Brain microvascular endothelial cell (primary cell): ENCODE measurements around the gene STK16.

Source experiments
- DNase-seq: peaks from one replicate; pipeline ENCODE4 v3.0.0-alpha.2; 2020
- H3K27ac ChIP-seq: fragments of 250-450 bp; sonication (Bioruptor Pico); 2 replicates; pipeline ENCODE4 v1.5.1; 2020; ENCODE audit warnings: mild to moderate bottlenecking, moderate library complexity
- H3K27me3 ChIP-seq: fragments of 250-450 bp; sonication (Bioruptor Pico); replicated peaks from 2 replicates; pipeline ENCODE4 v1.5.1; 2020; ENCODE audit warnings: mild to moderate bottlenecking
- H3K36me3 ChIP-seq: fragments of 250-450 bp; sonication (Bioruptor Pico); replicated peaks from 2 replicates; pipeline ENCODE4 v1.5.1; 2020; ENCODE audit warnings: mild to moderate bottlenecking
- H3K4me3 ChIP-seq: 2 replicates; pipeline ENCODE4 v1.5.1; 2011; ENCODE audit warnings: low read depth, mild to moderate bottlenecking, control low read depth, low read length, moderate library complexity
- in situ Hi-C: cut with HindIII; loops from 2 replicates; pipeline ENCODE4 v1.10.0; 2017; ENCODE audit warnings: low sequenced_read_pairs, low pct_ligation_motif_present
- TF ChIP-seq, protein P1 (sequence below): IDR thresholded peaks from 2 replicates; pipeline ENCODE4 v1.5.1; 2011; ENCODE audit warnings: low read depth, mild to moderate bottlenecking, moderate library complexity, low read length, control low read depth, inconsistent platforms; ENCODE audit errors: missing control alignments

Gene STK16

GRCh38 chr2:219290381-219291171, 45.3 kb downstream of the STK16 start:
- in situ Hi-C loops: no loop called here
- no peak overlapping the region for H3K4me3 ChIP-seq
- no peaks in the 10 kb centered on the region for H3K27me3 ChIP-seq
- DNase-seq: no peak
- no peaks in the 10 kb centered on the region for H3K36me3 ChIP-seq
- no peak overlapping the region for H3K27ac ChIP-seq
- TF ChIP-seq, protein P1, sequence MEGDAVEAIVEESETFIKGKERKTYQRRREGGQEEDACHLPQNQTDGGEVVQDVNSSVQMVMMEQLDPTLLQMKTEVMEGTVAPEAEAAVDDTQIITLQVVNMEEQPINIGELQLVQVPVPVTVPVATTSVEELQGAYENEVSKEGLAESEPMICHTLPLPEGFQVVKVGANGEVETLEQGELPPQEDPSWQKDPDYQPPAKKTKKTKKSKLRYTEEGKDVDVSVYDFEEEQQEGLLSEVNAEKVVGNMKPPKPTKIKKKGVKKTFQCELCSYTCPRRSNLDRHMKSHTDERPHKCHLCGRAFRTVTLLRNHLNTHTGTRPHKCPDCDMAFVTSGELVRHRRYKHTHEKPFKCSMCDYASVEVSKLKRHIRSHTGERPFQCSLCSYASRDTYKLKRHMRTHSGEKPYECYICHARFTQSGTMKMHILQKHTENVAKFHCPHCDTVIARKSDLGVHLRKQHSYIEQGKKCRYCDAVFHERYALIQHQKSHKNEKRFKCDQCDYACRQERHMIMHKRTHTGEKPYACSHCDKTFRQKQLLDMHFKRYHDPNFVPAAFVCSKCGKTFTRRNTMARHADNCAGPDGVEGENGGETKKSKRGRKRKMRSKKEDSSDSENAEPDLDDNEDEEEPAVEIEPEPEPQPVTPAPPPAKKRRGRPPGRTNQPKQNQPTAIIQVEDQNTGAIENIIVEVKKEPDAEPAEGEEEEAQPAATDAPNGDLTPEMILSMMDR: no peak

GRCh38 chr2:219291394-219291793, 46.1 kb downstream of the STK16 start:
- TF ChIP-seq, protein P1: no peak
- no peaks in the 10 kb centered on the region for H3K27me3 ChIP-seq

DNA sequence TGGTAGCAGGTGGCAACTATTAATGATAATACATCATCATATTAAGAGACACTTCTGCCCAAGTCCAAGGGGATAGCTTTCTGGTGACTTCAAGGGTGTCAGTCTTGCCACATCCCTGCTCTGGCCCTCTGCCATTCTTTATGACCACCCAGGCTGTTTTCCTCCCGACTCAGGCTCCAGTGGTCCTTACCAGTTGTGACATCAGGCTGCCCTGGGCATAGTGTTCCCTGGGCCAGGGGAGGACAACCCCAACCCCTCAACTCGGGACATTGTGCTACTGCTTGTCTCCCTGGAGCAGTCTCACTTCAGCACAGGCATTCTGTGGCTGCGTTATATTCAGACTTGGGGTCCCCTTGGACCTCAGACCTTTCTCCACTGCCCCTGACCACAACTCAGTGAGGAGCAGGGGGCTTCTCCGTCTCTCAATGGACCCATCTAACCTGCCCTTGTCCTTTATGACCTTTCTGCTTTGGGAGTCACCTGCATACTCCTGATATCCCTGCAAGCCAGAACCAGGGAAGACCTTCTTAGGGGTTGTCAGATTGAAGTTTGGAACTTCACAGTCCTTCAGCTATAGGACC, 46.7 kb downstream of the STK16 start:
- Histone ChIP-seq H3K4me3 (no peak overlapping the region), H3K36me3 (no peaks in the 10 kb centered on the region), H3K27me3 (no peaks in the 10 kb centered on the region), H3K27ac (no peak overlapping the region)
- TF ChIP-seq, protein P1: no peak
- in situ Hi-C loops: no loop called here
- DNase-seq: no peak

More at GRCh38 chr2:219291394-219291793, 46.1 kb downstream of the STK16 start:
- H3K27ac ChIP-seq: no peak overlapping the region
- no peak overlapping the region for H3K4me3 ChIP-seq
- in situ Hi-C loops: no loop called here
- DNase-seq: no peak
- no peaks in the 10 kb centered on the region for H3K36me3 ChIP-seq

GRCh38 chr2:219292616-219293015, 47.3 kb downstream of the STK16 start:
- H3K27me3 ChIP-seq: no peaks in the 10 kb centered on the region
- DNase-seq: no peak
- H3K27ac ChIP-seq: no peak overlapping the region
- no peak overlapping the region for H3K4me3 ChIP-seq
- H3K36me3 ChIP-seq: no peaks in the 10 kb centered on the region
- TF ChIP-seq, protein P1: no peak
- in situ Hi-C loops: no loop called here

- Histone ChIP-seq H3K36me3 (no peaks in the 10 kb centered on the region), H3K27ac (no peak overlapping the region), H3K27me3 (no peaks in the 10 kb centered on the region), H3K4me3 (no peak overlapping the region)
- in situ Hi-C loops: no loop called here
- TF ChIP-seq, protein P1: no peak
- DNase-seq: no peak
These were observed 48.5 kb downstream of the STK16 start for GRCh38 chr2:219293736-219294231.
